IMR-90 (cell line): Measurements from ENCODE around the gene MFSD12. TPM values are rescaled to one million over a fixed set of nuclear protein-coding genes. Genes with fewer than 3 reads are reported as not detected.

Source experiments
- ATAC-seq: fragments of 200-7000 bp; cut with Tn5 transposase; 2 replicates; pipeline ENCODE4 v1.9.1; 2020; ENCODE audit warnings: low read depth, mild to moderate bottlenecking, moderate library complexity
- BruUV-seq: library from RNA; stranded (reverse); fragments of 400-500 nt; replicated peaks from 2 replicates; lab custom pipeline; 2021; lab: Mats Ljungman, UMichigan
- CTCF ChIA-PET: fragments of 300-600 bp; formaldehyde crosslinking; extraction: SDS; loops from one replicate; lab custom pipeline; 2021; ENCODE audit warnings: antibody characterized with exemption; lab: Yijun Ruan, JAX
- POLR2A ChIA-PET: fragments of 300-600 bp; sonication (Branson Sonifier 250); formaldehyde crosslinking; loops from one replicate; lab custom pipeline; 2022; ENCODE audit warnings: antibody characterized with exemption; ENCODE audit not compliant: unreplicated experiment; lab: Charles Lee
- DNase-seq: peaks from one replicate; pipeline ENCODE4 v3.0.0; 2013
- H2AFZ ChIP-seq: replicated peaks from 2 replicates; pipeline ENCODE3; 2013; ENCODE audit warnings: low read length, mild to moderate bottlenecking; ENCODE audit not compliant: poor library complexity
- H2AK5ac ChIP-seq: 2 replicates; pipeline ENCODE4 v1.6.1; 2013; ENCODE audit warnings: low read depth, low read length, inconsistent platforms
- H2AK9ac ChIP-seq: replicated peaks from 2 replicates; pipeline ENCODE3; 2013; ENCODE audit warnings: mild to moderate bottlenecking, low read depth, low read length, moderate library complexity; ENCODE audit not compliant: poor library complexity
- H2BK120ac ChIP-seq: 2 replicates; pipeline ENCODE4 v1.6.1; 2013; ENCODE audit warnings: low read depth, low read length, inconsistent platforms
- H2BK15ac ChIP-seq: 3 replicates; pipeline ENCODE4 v1.6.1; 2013; ENCODE audit warnings: low read depth, low read length, inconsistent platforms
- H2BK20ac ChIP-seq: 2 replicates; pipeline ENCODE4 v1.6.1; 2013; ENCODE audit warnings: low read depth, mild to moderate bottlenecking, inconsistent platforms, low read length, moderate library complexity
- H2BK5ac ChIP-seq: 2 replicates; pipeline ENCODE4 v1.6.1; 2013; ENCODE audit warnings: mild to moderate bottlenecking, low read depth, low read length, inconsistent platforms; ENCODE audit not compliant: poor library complexity, severe bottlenecking
- H3K14ac ChIP-seq: replicated peaks from 2 replicates; pipeline ENCODE4 v1.6.1; 2013; ENCODE audit warnings: low read depth, low read length, inconsistent platforms
- H3K18ac ChIP-seq: 2 replicates; pipeline ENCODE4 v1.6.1; 2013; ENCODE audit warnings: low read depth, low read length, control low read depth
- H3K23ac ChIP-seq: 2 replicates; pipeline ENCODE4 v1.6.1; 2013; ENCODE audit warnings: low read depth, low read length, inconsistent platforms
- H3K27ac ChIP-seq: 2 replicates; pipeline ENCODE4 v1.5.1; 2013; ENCODE audit warnings: mild to moderate bottlenecking, control low read depth, low read length; ENCODE audit not compliant: insufficient read depth
- H3K27me3 ChIP-seq: 2 replicates; pipeline ENCODE4 v1.6.1; 2013; ENCODE audit warnings: low read length; ENCODE audit not compliant: control insufficient read depth, insufficient read depth
- H3K36me3 ChIP-seq: 2 replicates; pipeline ENCODE4 v1.6.1; 2013; ENCODE audit warnings: low read length, mixed read lengths; ENCODE audit not compliant: control insufficient read depth, insufficient read depth
- H3K4ac ChIP-seq: 2 replicates; pipeline ENCODE4 v1.6.1; 2013; ENCODE audit warnings: low read depth, low read length, inconsistent platforms
- H3K4me1 ChIP-seq: 2 replicates; pipeline ENCODE4 v1.6.1; 2013; ENCODE audit warnings: low read length, mixed read lengths; ENCODE audit not compliant: control insufficient read depth, insufficient read depth
- H3K4me2 ChIP-seq: 2 replicates; pipeline ENCODE4 v1.6.1; 2013; ENCODE audit warnings: low read depth, mild to moderate bottlenecking, control low read depth, low read length, moderate library complexity
- H3K4me3 ChIP-seq: 2 replicates; pipeline ENCODE4 v1.5.1; 2013; ENCODE audit warnings: low read depth, mild to moderate bottlenecking, control low read depth, low read length, moderate library complexity; ENCODE audit not compliant: insufficient read depth
- H3K56ac ChIP-seq: 2 replicates; pipeline ENCODE4 v1.6.1; 2013; ENCODE audit warnings: low read length, inconsistent platforms; ENCODE audit not compliant: insufficient read depth; ENCODE audit errors: extremely low read depth
- H3K79me1 ChIP-seq, 2 experiments: 2 replicates each; pipeline ENCODE4 v1.6.1; 2013; ENCODE audit warnings: low read length in 2 of 2, inconsistent platforms in 1 of 2, low read depth in 1 of 2
- H3K9ac ChIP-seq: 2 replicates; pipeline ENCODE4 v1.6.1; 2013; ENCODE audit warnings: low read depth, low read length, control low read depth
- H3K9me1 ChIP-seq: 2 replicates; pipeline ENCODE4 v1.6.1; 2013; ENCODE audit warnings: low read length, inconsistent platforms; ENCODE audit not compliant: insufficient read depth
- H3K9me3 ChIP-seq: 2 replicates; pipeline ENCODE4 v1.6.1; 2013; ENCODE audit warnings: low read length; ENCODE audit not compliant: control insufficient read depth, insufficient read depth
- H4K20me1 ChIP-seq: 2 replicates; pipeline ENCODE4 v1.6.1; 2013; ENCODE audit warnings: low read length, inconsistent platforms; ENCODE audit not compliant: insufficient read depth
- H4K5ac ChIP-seq: 2 replicates; pipeline ENCODE4 v1.6.1; 2013; ENCODE audit warnings: mild to moderate bottlenecking, low read depth, low read length, control low read depth
- H4K8ac ChIP-seq, 2 experiments: 2 replicates each; pipeline ENCODE4 v1.6.1; 2013; ENCODE audit warnings: low read depth in 2 of 2, low read length in 2 of 2, control low read depth in 1 of 2, inconsistent platforms in 1 of 2
- H4K91ac ChIP-seq: 2 replicates; pipeline ENCODE4 v1.6.1; 2013; ENCODE audit warnings: low read depth, low read length, inconsistent platforms; ENCODE audit not compliant: insufficient read depth
- BHLHE40 ChIP-seq: fragments of 150-350 bp; IDR thresholded peaks from 2 replicates; pipeline ENCODE4 v1.6.1; 2016; ENCODE audit warnings: mild to moderate bottlenecking, low read depth, low read length
- CEBPB ChIP-seq: IDR thresholded peaks from 2 replicates; pipeline ENCODE4 v1.6.1; 2012; ENCODE audit warnings: low read depth, low read length, improper control_type of control experiment
- FOS ChIP-seq: fragments of 150-350 bp; IDR thresholded peaks from 2 replicates; pipeline ENCODE4 v1.6.1; 2016; ENCODE audit warnings: low read depth, low read length
- MAFK ChIP-seq: IDR thresholded peaks from 2 replicates; pipeline ENCODE4 v1.6.1; 2012; ENCODE audit warnings: low read depth, low read length, improper control_type of control experiment
- MAZ ChIP-seq: IDR thresholded peaks from 2 replicates; pipeline ENCODE4 v1.6.1; 2012; ENCODE audit warnings: low read depth, mild to moderate bottlenecking, low read length, improper control_type of control experiment, moderate library complexity, borderline replicate concordance
- MXI1 ChIP-seq: IDR thresholded peaks from 2 replicates; pipeline ENCODE4 v1.6.1; 2012; ENCODE audit warnings: low read depth, mild to moderate bottlenecking, low read length, moderate library complexity, borderline replicate concordance
- NFE2L2 ChIP-seq: fragments of 150-350 bp; IDR thresholded peaks from 2 replicates; pipeline ENCODE4 v1.6.1; 2016; ENCODE audit warnings: low read depth, mild to moderate bottlenecking, low read length
- POLR2A ChIP-seq: IDR thresholded peaks from 2 replicates; pipeline ENCODE4 v1.6.1; 2012; ENCODE audit warnings: mild to moderate bottlenecking, low read depth, low read length
- RAD21 ChIP-seq: IDR thresholded peaks from 2 replicates; pipeline ENCODE4 v1.6.1; 2012; ENCODE audit warnings: low read length, improper control_type of control experiment
- RCOR1 ChIP-seq: IDR thresholded peaks from 2 replicates; pipeline ENCODE4 v1.6.1; 2012; ENCODE audit warnings: mild to moderate bottlenecking, low read length, improper control_type of control experiment; ENCODE audit not compliant: insufficient replicate concordance
- RFX5 ChIP-seq: IDR thresholded peaks from 2 replicates; pipeline ENCODE4 v1.8.0; 2012; ENCODE audit warnings: low read depth, mild to moderate bottlenecking, low read length, moderate library complexity
- SMC3 ChIP-seq: fragments of 150-350 bp; IDR thresholded peaks from 2 replicates; pipeline ENCODE4 v1.6.1; 2016; ENCODE audit warnings: low read depth, mild to moderate bottlenecking, antibody characterized with exemption, low read length, moderate library complexity
- WGBS, 2 experiments: methylation state at CpG; one replicate each; pipeline versions ENCODE4 v1.1.5 to v1.1.7; 2013; ENCODE audit warnings: missing lambda C conversion rate in 2 of 2; ENCODE audit not compliant: insufficient read length in 1 of 2; ENCODE audit errors: extremely low coverage in 2 of 2; 5-methylcytosine and 5-hydroxymethylcytosine counted together
- dilution Hi-C: fragments of 300-500 bp; cut with HindIII; formaldehyde crosslinking; loops from one replicate; pipeline ENCODE4 v1.14.3; 2018; ENCODE audit warnings: low sequenced_read_pairs; ENCODE audit not compliant: unreplicated experiment
- in situ Hi-C: fragments of 300-500 bp; cut with MboI; formaldehyde crosslinking; loops from 3 replicates; pipeline ENCODE4 v1.14.3; 2019; ENCODE audit warnings: low sequenced_read_pairs, inconsistent platforms, mixed read lengths
- intact Hi-C: fragments of 100-400 bp; cut with micrococcal nuclease; formaldehyde crosslinking; loops from 2 replicates; pipeline ENCODE4 v1.10.0; 2022
- polyA plus RNA-seq, 3 experiments: library from polyadenylated mRNA; depleted of rRNA; stranded (reverse); fragments of >200 nt; gene quantifications; 2 replicates each; pipeline ENCODE4 v1.2.3, GENCODE V29; 2012; ENCODE audit warnings: low replicate concordance in 1 of 3
- total RNA-seq: library from RNA; depleted of rRNA; stranded (reverse); fragments of >200 nt; gene quantifications from 2 replicates; pipeline ENCODE4 v1.2.3, GENCODE V29; 2012
- TF ChIP-seq, protein P1 (sequence below): fragments of 150-350 bp; IDR thresholded peaks from 2 replicates; pipeline ENCODE4 v1.6.1; 2017; ENCODE audit warnings: mild to moderate bottlenecking, antibody characterized with exemption, low read length, low read depth
- TF ChIP-seq, protein P2 (sequence below): conservative IDR thresholded peaks from 2 replicates; pipeline ENCODE4 v1.5.1; 2012; ENCODE audit warnings: mild to moderate bottlenecking, low read depth, low read length, improper control_type of control experiment

Gene MFSD12
- total and polyA plus RNA-seq, 2 of the 4 experiments (the other 2 are of a cell fraction) = 20.4 to 77.2 TPM

DNA sequence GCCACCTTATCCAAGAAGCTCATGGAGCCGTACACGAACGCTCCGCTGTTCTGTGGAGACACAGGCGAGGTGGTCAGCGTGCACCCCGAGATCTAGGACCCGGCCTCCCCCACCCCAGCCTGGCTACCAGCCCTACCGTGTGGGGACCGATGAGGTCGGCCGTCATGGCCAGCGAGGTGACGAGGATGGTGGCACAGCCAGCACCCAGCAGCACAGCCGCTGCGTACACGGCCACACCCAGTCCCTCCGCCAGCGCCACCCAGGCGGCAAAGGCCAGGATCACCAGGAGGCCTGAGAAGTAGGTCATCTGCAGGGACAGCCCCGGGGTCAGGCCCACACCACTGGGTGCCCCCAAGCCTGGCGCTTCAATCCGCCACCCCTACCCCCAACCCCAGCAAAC is 11.3 kb downstream of the MFSD12 start:
- Histone ChIP-seq H4K8ac (no peak overlapping the region), H3K4ac (no peak overlapping the region), H2AK9ac (no peak overlapping the region), H4K20me1 (peaks cover 32% of the 10 kb centered on the region), H4K5ac (no peak overlapping the region), H3K18ac (no peak overlapping the region), H3K9me1 (no peaks in the 10 kb centered on the region), H3K36me3 (peaks cover 32% of the 10 kb centered on the region), H2BK5ac (no peak overlapping the region), H2AK5ac (no peak overlapping the region), H2BK15ac (no peak overlapping the region), H4K91ac (no peak overlapping the region), H3K9ac (no peak overlapping the region), H3K4me3 (no peak overlapping the region), H3K23ac (no peak overlapping the region), H3K79me1 (peaks cover 0 to 20% of the 10 kb centered on the region in 2 experiments; a peak in 2 of 4 replicates), H2BK20ac (no peak overlapping the region), H3K27ac (no peak overlapping the region), H2BK120ac (no peak overlapping the region), H2AFZ (no peak overlapping the region), H3K14ac (no peak overlapping the region), H3K56ac (no peak overlapping the region), H3K4me2 (no peak overlapping the region), H3K9me3 (no peaks in the 10 kb centered on the region), H3K27me3 (no peaks in the 10 kb centered on the region), H3K4me1 (no peaks in the 10 kb centered on the region)
- no TSS peak for BruUV-seq
- ATAC-seq (no peak), DNase-seq (no peak)
- in situ Hi-C loops (no loop called here), dilution Hi-C loops (no loop called here), intact Hi-C loops (no loop called here)
- TF ChIP-seq BHLHE40 = no peak
- TF ChIP-seq, protein P1, sequence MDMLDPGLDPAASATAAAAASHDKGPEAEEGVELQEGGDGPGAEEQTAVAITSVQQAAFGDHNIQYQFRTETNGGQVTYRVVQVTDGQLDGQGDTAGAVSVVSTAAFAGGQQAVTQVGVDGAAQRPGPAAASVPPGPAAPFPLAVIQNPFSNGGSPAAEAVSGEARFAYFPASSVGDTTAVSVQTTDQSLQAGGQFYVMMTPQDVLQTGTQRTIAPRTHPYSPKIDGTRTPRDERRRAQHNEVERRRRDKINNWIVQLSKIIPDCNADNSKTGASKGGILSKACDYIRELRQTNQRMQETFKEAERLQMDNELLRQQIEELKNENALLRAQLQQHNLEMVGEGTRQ = no peak
- TF ChIP-seq CEBPB = no peak
- no peak for TF ChIP-seq NFE2L2
- no peak for TF ChIP-seq POLR2A
- no peak for TF ChIP-seq RCOR1
- no peak for TF ChIP-seq RFX5
- TF ChIP-seq SMC3 = no peak
- TF ChIP-seq MXI1 = no peak
- TF ChIP-seq, protein P2, sequence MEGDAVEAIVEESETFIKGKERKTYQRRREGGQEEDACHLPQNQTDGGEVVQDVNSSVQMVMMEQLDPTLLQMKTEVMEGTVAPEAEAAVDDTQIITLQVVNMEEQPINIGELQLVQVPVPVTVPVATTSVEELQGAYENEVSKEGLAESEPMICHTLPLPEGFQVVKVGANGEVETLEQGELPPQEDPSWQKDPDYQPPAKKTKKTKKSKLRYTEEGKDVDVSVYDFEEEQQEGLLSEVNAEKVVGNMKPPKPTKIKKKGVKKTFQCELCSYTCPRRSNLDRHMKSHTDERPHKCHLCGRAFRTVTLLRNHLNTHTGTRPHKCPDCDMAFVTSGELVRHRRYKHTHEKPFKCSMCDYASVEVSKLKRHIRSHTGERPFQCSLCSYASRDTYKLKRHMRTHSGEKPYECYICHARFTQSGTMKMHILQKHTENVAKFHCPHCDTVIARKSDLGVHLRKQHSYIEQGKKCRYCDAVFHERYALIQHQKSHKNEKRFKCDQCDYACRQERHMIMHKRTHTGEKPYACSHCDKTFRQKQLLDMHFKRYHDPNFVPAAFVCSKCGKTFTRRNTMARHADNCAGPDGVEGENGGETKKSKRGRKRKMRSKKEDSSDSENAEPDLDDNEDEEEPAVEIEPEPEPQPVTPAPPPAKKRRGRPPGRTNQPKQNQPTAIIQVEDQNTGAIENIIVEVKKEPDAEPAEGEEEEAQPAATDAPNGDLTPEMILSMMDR = no peak
- TF ChIP-seq RAD21 = no peak
- no peak for TF ChIP-seq MAFK
- no peak for TF ChIP-seq MAZ
- no peak for TF ChIP-seq FOS
- CTCF ChIA-PET = no interaction called here
- POLR2A ChIA-PET = no interaction called here
- 93% methylated on average over 23 of the region's 23 CpGs; no CpG with 5 or more reads in 1 of the 2 experiments for WGBS, 2 experiments
